Vagina (tissue), 2 donors: ENCODE results near the gene SP8. TPM values are rescaled to one million over a fixed set of nuclear protein-coding genes. Genes with fewer than 3 reads are reported as not detected.

Experiments used
- DNase-seq, 2 donors: peaks; one replicate each; pipeline ENCODE4 v3.0.0-alpha.2; 2017; ENCODE audit errors: extremely low spot score in 2 of 2
- H3K27ac ChIP-seq: fragments of 200-600 bp; sonication (generic); one replicate; pipeline ENCODE4 v1.5.1; 2019
- H3K27me3 ChIP-seq: fragments of 200-600 bp; sonication (generic); one replicate; pipeline ENCODE4 v1.5.1; 2019
- H3K36me3 ChIP-seq, 2 donors: fragments of 200-600 bp; sonication (generic); one replicate each; pipeline ENCODE4 v1.5.1; 2017 to 2019
- H3K4me1 ChIP-seq: fragments of 200-600 bp; sonication (generic); one replicate; pipeline ENCODE4 v1.5.1; 2019
- H3K4me3 ChIP-seq, 2 donors: fragments of 200-600 bp; sonication (generic); 1 replicate in 1 of 2; 2 replicates in 1 of 2; pipeline ENCODE4 v1.5.1; 2016 to 2019
- H3K9me3 ChIP-seq: fragments of 200-600 bp; sonication (generic); one replicate; pipeline ENCODE4 v1.5.1; 2019
- CTCF ChIP-seq, 3 experiments: fragments of 450-650 bp in 2 of 3; fragments of 200-600 bp in 1 of 3; sonication (generic) in 1 of 3; IDR thresholded peaks; one replicate each; pipeline ENCODE4 v1.5.1; 2017 to 2019; ENCODE audit warnings: antibody characterized with exemption in 3 of 3, mild to moderate bottlenecking in 2 of 3, moderate library complexity in 2 of 3
- POLR2A ChIP-seq, 2 donors: fragments of 450-650 bp; IDR thresholded peaks; one replicate each; pipeline ENCODE4 v1.6.1; 2017; ENCODE audit warnings: antibody characterized with exemption in 2 of 2, mild to moderate bottlenecking in 2 of 2, moderate library complexity in 2 of 2
- POLR2AphosphoS5 ChIP-seq, 2 donors: sonication (generic); formaldehyde crosslinking; IDR thresholded peaks; one replicate each; pipeline ENCODE4 v1.9.0; 2017; ENCODE audit warnings: antibody characterized with exemption in 2 of 2, mild to moderate bottlenecking in 2 of 2, low read depth in 1 of 2; ENCODE audit not compliant: insufficient read depth in 1 of 2
- intact Hi-C: fragments of 100-400 bp; cut with DNase I; formaldehyde crosslinking; loops from one replicate; pipeline ENCODE4 v1.15.1; 2023
- total RNA-seq: library from RNA; depleted of rRNA; stranded (reverse); fragments of >200 nt; gene quantifications from one replicate; pipeline ENCODE4 v1.2.3, GENCODE V29; 2016

SP8 gene
- total RNA-seq, 1 donor from 2014 or later, result 2.9 TPM

- no peak for DNase-seq
- no peak overlapping the region for H3K27ac ChIP-seq
- intact Hi-C loops, result no loop called here
- TF ChIP-seq POLR2A (IDR thresholded peaks at IDR 0.05), result no peak
- no peak for TF ChIP-seq POLR2AphosphoS5 (IDR thresholded peaks at IDR 0.05; ENCODE audit: insufficient read depth in 1 of 2, low read depth in 1 of 2)
- TF ChIP-seq CTCF (IDR thresholded peaks at IDR 0.05), result no peak
- H3K4me1 ChIP-seq, result peaks cover 16% of the 10 kb centered on the region
- no peak overlapping the region for H3K4me3 ChIP-seq
- H3K9me3 ChIP-seq, result no peaks in the 10 kb centered on the region
- H3K27me3 ChIP-seq, result peaks cover 5% of the 10 kb centered on the region
- no peaks in the 10 kb centered on the region for H3K36me3 ChIP-seq
Observed at GRCh38 chr7:20795881-20796280, 9.2 kb upstream of the SP8 start.

GRCh38 chr7:20795361-20795760 is 8.7 kb upstream of the SP8 start:
- TF ChIP-seq POLR2A (IDR thresholded peaks at IDR 0.05), result no peak
- no peak for TF ChIP-seq POLR2AphosphoS5 (IDR thresholded peaks at IDR 0.05; ENCODE audit: insufficient read depth in 1 of 2, low read depth in 1 of 2)
- TF ChIP-seq CTCF (IDR thresholded peaks at IDR 0.05), result no peak
- intact Hi-C loops, result no loop called here
- Histone ChIP-seq H3K27me3 (peaks cover 5% of the 10 kb centered on the region), H3K4me1 (peaks cover 16% of the 10 kb centered on the region), H3K9me3 (no peaks in the 10 kb centered on the region), H3K27ac (no peak overlapping the region), H3K36me3 (no peaks in the 10 kb centered on the region), H3K4me3 (no peak overlapping the region)
- no peak for DNase-seq

GRCh38 chr7:20794676-20795075 is 8.0 kb upstream of the SP8 start:
- Histone ChIP-seq H3K27ac (no peak overlapping the region), H3K4me1 (peaks cover 16% of the 10 kb centered on the region), H3K27me3 (peaks cover 5% of the 10 kb centered on the region), H3K9me3 (no peaks in the 10 kb centered on the region), H3K4me3 (no peak overlapping the region), H3K36me3 (no peaks in the 10 kb centered on the region)
- no peak for TF ChIP-seq CTCF (IDR thresholded peaks at IDR 0.05)
- no peak for TF ChIP-seq POLR2AphosphoS5 (IDR thresholded peaks at IDR 0.05; ENCODE audit: insufficient read depth in 1 of 2, low read depth in 1 of 2)
- no peak for TF ChIP-seq POLR2A (IDR thresholded peaks at IDR 0.05)
- no peak for DNase-seq
- intact Hi-C loops, result no loop called here

GRCh38 chr7:20793694-20794394 is 7.2 kb upstream of the SP8 start:
- Histone ChIP-seq H3K27ac (no peak overlapping the region), H3K36me3 (no peaks in the 10 kb centered on the region), H3K27me3 (peaks cover 5% of the 10 kb centered on the region), H3K4me3 (no peak overlapping the region), H3K4me1 (peaks cover 16% of the 10 kb centered on the region), H3K9me3 (no peaks in the 10 kb centered on the region)
- TF ChIP-seq POLR2A (IDR thresholded peaks at IDR 0.05) (no peak), POLR2AphosphoS5 (IDR thresholded peaks at IDR 0.05; ENCODE audit: insufficient read depth in 1 of 2, low read depth in 1 of 2) (no peak), CTCF (IDR thresholded peaks at IDR 0.05) (no peak)
- DNase-seq, result no peak
- intact Hi-C loops, result no loop called here

GRCh38 chr7:20793248-20793647 is 6.6 kb upstream of the SP8 start:
- Histone ChIP-seq H3K4me1 (peaks cover 12% of the 10 kb centered on the region), H3K27ac (no peak overlapping the region), H3K9me3 (no peaks in the 10 kb centered on the region), H3K4me3 (no peak overlapping the region), H3K27me3 (peaks cover 5% of the 10 kb centered on the region), H3K36me3 (no peaks in the 10 kb centered on the region)
- no peak for DNase-seq
- intact Hi-C loops, result no loop called here
- TF ChIP-seq CTCF (IDR thresholded peaks at IDR 0.05) (no peak), POLR2AphosphoS5 (IDR thresholded peaks at IDR 0.05; ENCODE audit: insufficient read depth in 1 of 2, low read depth in 1 of 2) (no peak), POLR2A (IDR thresholded peaks at IDR 0.05) (no peak)
